Activated CD8-positive, alpha-beta memory T cell treated with anti-CD3 and anti-CD28 coated beads, Interleukin-2, amount 10 ng/mL, durations not matched to agents 7 days and 5 days (primary cell): Measurements from ENCODE around the gene ACACB. TPM values are rescaled to one million over a fixed set of nuclear protein-coding genes. Genes with fewer than 3 reads are reported as not detected.

Source experiments
- ATAC-seq: fragments of 150-1000 bp; cut with Tn5 transposase; one replicate; pipeline ENCODE4 v1.10.0; 2021; ENCODE audit warnings: moderate library complexity
- CTCF ChIA-PET: fragments of 350-600 bp; sonication (Branson Sonifier 250); formaldehyde crosslinking; loops from one replicate; lab custom pipeline; 2021; ENCODE audit warnings: antibody characterized with exemption; lab: Charles Lee
- DNase-seq: peaks from one replicate; pipeline ENCODE4 v3.0.0-alpha.2; 2020
- H3K27ac Mint-ChIP-seq: one replicate; pipeline ENCODE4 v1.8.0; 2021; ENCODE audit warnings: mild to moderate bottlenecking, mixed read lengths
- H3K27me3 Mint-ChIP-seq: one replicate; pipeline ENCODE4 v1.8.0; 2021; ENCODE audit warnings: mixed read lengths
- H3K36me3 Mint-ChIP-seq: one replicate; pipeline ENCODE4 v1.8.0; 2021; ENCODE audit warnings: mild to moderate bottlenecking, mixed read lengths
- H3K4me1 Mint-ChIP-seq: one replicate; pipeline ENCODE4 v1.8.0; 2021; ENCODE audit warnings: mixed read lengths
- H3K4me3 Mint-ChIP-seq: one replicate; pipeline ENCODE4 v1.8.0; 2021; ENCODE audit warnings: mild to moderate bottlenecking, moderate library complexity, mixed read lengths
- H3K9me3 Mint-ChIP-seq: one replicate; pipeline ENCODE4 v1.8.0; 2022; ENCODE audit warnings: low read depth, mixed read lengths
- total RNA-seq, 2 experiments: library from RNA; stranded (reverse); gene quantifications; one replicate each; pipeline ENCODE4 v1.2.3, GENCODE V29; 2021

Gene ACACB
- total RNA-seq, 2 experiments from 2014 or later = 10.4 to 15.1 TPM

GRCh38 chr12:109223868-109224267, 107.5 kb downstream of the ACACB start:
- no peaks in the 10 kb centered on the region for H3K36me3 Mint-ChIP-seq
- CTCF ChIA-PET = no interaction called here

GRCh38 chr12:109228664-109229063, 112.3 kb downstream of the ACACB start:
- H3K4me3 Mint-ChIP-seq = no peak overlapping the region
- no peaks in the 10 kb centered on the region for H3K4me1 Mint-ChIP-seq
- no peaks in the 10 kb centered on the region for H3K27me3 Mint-ChIP-seq
- H3K36me3 Mint-ChIP-seq = no peaks in the 10 kb centered on the region
- H3K9me3 Mint-ChIP-seq = no peaks in the 10 kb centered on the region
- no peak overlapping the region for H3K27ac Mint-ChIP-seq
- ATAC-seq (no peak), DNase-seq (no peak)
- CTCF ChIA-PET = no interaction called here

More at GRCh38 chr12:109223868-109224267, 107.5 kb downstream of the ACACB start:
- ATAC-seq (no peak), DNase-seq (no peak)
- no peak overlapping the region for H3K27ac Mint-ChIP-seq
- H3K4me3 Mint-ChIP-seq = no peak overlapping the region
- H3K27me3 Mint-ChIP-seq = no peaks in the 10 kb centered on the region
- H3K9me3 Mint-ChIP-seq = no peaks in the 10 kb centered on the region
- no peaks in the 10 kb centered on the region for H3K4me1 Mint-ChIP-seq

GRCh38 chr12:109230193-109230592, 113.8 kb downstream of the ACACB start:
- H3K4me1 Mint-ChIP-seq = no peaks in the 10 kb centered on the region
- no peak overlapping the region for H3K4me3 Mint-ChIP-seq
- H3K27me3 Mint-ChIP-seq = no peaks in the 10 kb centered on the region
- no peaks in the 10 kb centered on the region for H3K36me3 Mint-ChIP-seq
- ATAC-seq = no peak
- no peak for DNase-seq
- H3K27ac Mint-ChIP-seq = no peak overlapping the region
- H3K9me3 Mint-ChIP-seq = no peaks in the 10 kb centered on the region
- CTCF ChIA-PET = interaction anchor here (1.5 kb wide), 1 partner anchor 163 kb away, joined by 3 read pairs; no protein-coding TSS in a partner anchor

GRCh38 chr12:109232731-109233130, 116.3 kb downstream of the ACACB start:
- Mint-ChIP-seq H3K4me1 (no peaks in the 10 kb centered on the region), H3K9me3 (no peaks in the 10 kb centered on the region), H3K27me3 (no peaks in the 10 kb centered on the region), H3K36me3 (no peaks in the 10 kb centered on the region), H3K4me3 (no peak overlapping the region), H3K27ac (no peak overlapping the region)
- CTCF ChIA-PET = no interaction called here
- ATAC-seq (no peak), DNase-seq (no peak)

- DNase-seq = no peak
- Mint-ChIP-seq H3K4me3 (no peak overlapping the region), H3K9me3 (no peaks in the 10 kb centered on the region), H3K36me3 (no peaks in the 10 kb centered on the region), H3K27ac (no peak overlapping the region), H3K4me1 (no peaks in the 10 kb centered on the region), H3K27me3 (no peaks in the 10 kb centered on the region)
- CTCF ChIA-PET = no interaction called here
- ATAC-seq = no peak
These were observed 117.6 kb downstream of the ACACB start for GRCh38 chr12:109234012-109234411.

GRCh38 chr12:109236257-109236656, 119.9 kb downstream of the ACACB start:
- no peaks in the 10 kb centered on the region for H3K4me1 Mint-ChIP-seq
- ATAC-seq (no peak), DNase-seq (no peak)
- peaks cover under 1% of the 10 kb centered on the region for H3K36me3 Mint-ChIP-seq
- CTCF ChIA-PET = no interaction called here
- no peak overlapping the region for H3K27ac Mint-ChIP-seq
- no peaks in the 10 kb centered on the region for H3K27me3 Mint-ChIP-seq
- no peak overlapping the region for H3K4me3 Mint-ChIP-seq
- H3K9me3 Mint-ChIP-seq = no peaks in the 10 kb centered on the region

GRCh38 chr12:109239179-109239578, 122.8 kb downstream of the ACACB start:
- CTCF ChIA-PET = no interaction called here
- no peak for ATAC-seq
- H3K27me3 Mint-ChIP-seq = no peaks in the 10 kb centered on the region
- no peak for DNase-seq
- no peaks in the 10 kb centered on the region for H3K4me1 Mint-ChIP-seq
- H3K9me3 Mint-ChIP-seq = no peaks in the 10 kb centered on the region
- H3K27ac Mint-ChIP-seq = no peak overlapping the region
- peaks cover 3% of the 10 kb centered on the region for H3K36me3 Mint-ChIP-seq
- no peak overlapping the region for H3K4me3 Mint-ChIP-seq

GRCh38 chr12:109239691-109240090, 123.3 kb downstream of the ACACB start:
- Mint-ChIP-seq H3K4me1 (no peaks in the 10 kb centered on the region), H3K36me3 (peaks cover 3% of the 10 kb centered on the region), H3K4me3 (no peak overlapping the region), H3K27me3 (no peaks in the 10 kb centered on the region), H3K9me3 (no peaks in the 10 kb centered on the region), H3K27ac (no peak overlapping the region)
- ATAC-seq (no peak), DNase-seq (no peak)
- CTCF ChIA-PET = no interaction called here

- DNase-seq (no peak), ATAC-seq (no peak)
- Mint-ChIP-seq H3K27me3 (no peaks in the 10 kb centered on the region), H3K4me3 (no peak overlapping the region), H3K27ac (no peak overlapping the region), H3K36me3 (peaks cover 3% of the 10 kb centered on the region), H3K4me1 (no peaks in the 10 kb centered on the region), H3K9me3 (no peaks in the 10 kb centered on the region)
- CTCF ChIA-PET = no interaction called here
These were observed 124.0 kb downstream of the ACACB start for GRCh38 chr12:109240365-109240764.

- H3K27me3 Mint-ChIP-seq = no peaks in the 10 kb centered on the region
These were observed 125.5 kb downstream of the ACACB start for GRCh38 chr12:109241936-109242335.

GRCh38 chr12:109244073-109244472, 127.7 kb downstream of the ACACB start:
- CTCF ChIA-PET = no interaction called here
- H3K27ac Mint-ChIP-seq = no peak overlapping the region
- ATAC-seq (no peak), DNase-seq (no peak)
- no peaks in the 10 kb centered on the region for H3K9me3 Mint-ChIP-seq
- H3K27me3 Mint-ChIP-seq = no peaks in the 10 kb centered on the region
- no peak overlapping the region for H3K4me3 Mint-ChIP-seq
- H3K4me1 Mint-ChIP-seq = no peaks in the 10 kb centered on the region
- H3K36me3 Mint-ChIP-seq = peaks cover 3% of the 10 kb centered on the region

More at GRCh38 chr12:109241936-109242335, 125.5 kb downstream of the ACACB start:
- CTCF ChIA-PET = no interaction called here
- Mint-ChIP-seq H3K9me3 (no peaks in the 10 kb centered on the region), H3K4me3 (no peak overlapping the region), H3K36me3 (peaks cover 3% of the 10 kb centered on the region), H3K27ac (no peak overlapping the region), H3K4me1 (no peaks in the 10 kb centered on the region)
- no peak for DNase-seq
- no peak for ATAC-seq

- Mint-ChIP-seq H3K9me3 (no peaks in the 10 kb centered on the region), H3K27me3 (no peaks in the 10 kb centered on the region), H3K27ac (no peak overlapping the region), H3K4me1 (peaks cover 6% of the 10 kb centered on the region), H3K4me3 (no peak overlapping the region), H3K36me3 (peaks cover 5% of the 10 kb centered on the region)
- DNase-seq (no peak), ATAC-seq (no peak)
- CTCF ChIA-PET = interaction anchor here (1.2 kb wide), 1 partner anchor 18 kb away, joined by 5 read pairs; no protein-coding TSS in a partner anchor
These were observed 129.8 kb downstream of the ACACB start for GRCh38 chr12:109246221-109246620.

GRCh38 chr12:109247831-109248654, 131.7 kb downstream of the ACACB start:
- ATAC-seq (no peak), DNase-seq (no peak)
- Mint-ChIP-seq H3K27me3 (no peaks in the 10 kb centered on the region), H3K36me3 (peaks cover 12% of the 10 kb centered on the region), H3K27ac (no peak overlapping the region), H3K4me1 (peaks cover 6% of the 10 kb centered on the region), H3K4me3 (no peak overlapping the region), H3K9me3 (peaks cover 3% of the 10 kb centered on the region)
- CTCF ChIA-PET = no interaction called here

- Mint-ChIP-seq H3K4me3 (no peak overlapping the region), H3K27ac (no peak overlapping the region), H3K27me3 (no peaks in the 10 kb centered on the region), H3K36me3 (peaks cover 27% of the 10 kb centered on the region), H3K4me1 (peaks cover 6% of the 10 kb centered on the region), H3K9me3 (peaks cover 12% of the 10 kb centered on the region)
- CTCF ChIA-PET = no interaction called here
- no peak for DNase-seq
- ATAC-seq = no peak
These were observed 134.1 kb downstream of the ACACB start for GRCh38 chr12:109250523-109250922.
